Naive thymus-derived CD4-positive, alpha-beta T cell (primary cell): ENCODE results near the gene DOK3. TPM values are rescaled to one million over a fixed set of nuclear protein-coding genes. Genes with fewer than 3 reads are reported as not detected.
A peak's percentile ranks its signal among the peaks of the same experiment; 100 is the strongest.

Experiments used
- ATAC-seq: fragments of 150-1000 bp; cut with Tn5 transposase; 2 replicates; pipeline ENCODE4 v1.10.0; 2021; ENCODE audit warnings: mild to moderate bottlenecking, moderate library complexity
- CTCF ChIA-PET: fragments of 350-600 bp; sonication (Branson Sonifier 250); formaldehyde crosslinking; loops from one replicate; lab custom pipeline; 2021; ENCODE audit warnings: antibody characterized with exemption; lab: Charles Lee
- POLR2A ChIA-PET: fragments of 350-600 bp; sonication (Branson Sonifier 250); formaldehyde crosslinking; loops from one replicate; lab custom pipeline; 2021; ENCODE audit warnings: antibody characterized with exemption, inconsistent platforms; lab: Charles Lee
- DNase-seq, 9 donors: peaks; one replicate each; pipeline versions ENCODE4 v3.0.0 to v3.0.0-alpha.2; 2020 to 2022; ENCODE audit warnings: mixed read lengths in 1 of 9
- H3K27ac ChIP-seq: one replicate; pipeline ENCODE4 v1.7.0; 2013; ENCODE audit warnings: mild to moderate bottlenecking, low read depth, low read length, moderate library complexity
- H3K27me3 ChIP-seq, 2 donors: one replicate each; pipeline ENCODE4 v1.7.0; 2013; ENCODE audit warnings: low read length in 2 of 2, mild to moderate bottlenecking in 2 of 2, moderate library complexity in 2 of 2; ENCODE audit not compliant: control insufficient read depth in 2 of 2, insufficient read depth in 2 of 2
- H3K36me3 ChIP-seq, 3 experiments: 1 replicate in 2 of 3; 2 replicates in 1 of 3; pipeline ENCODE4 v1.7.0; 2013; ENCODE audit warnings: low read length in 3 of 3, mild to moderate bottlenecking in 3 of 3, moderate library complexity in 1 of 3; ENCODE audit not compliant: insufficient read depth in 3 of 3, control insufficient read depth in 2 of 3
- H3K4me1 ChIP-seq, 2 donors: one replicate each; pipeline ENCODE4 v1.7.0; 2013; ENCODE audit warnings: low read length in 2 of 2, mild to moderate bottlenecking in 2 of 2, moderate library complexity in 1 of 2; ENCODE audit not compliant: control insufficient read depth in 2 of 2, insufficient read depth in 2 of 2
- H3K4me3 ChIP-seq: 2 replicates; pipeline ENCODE4 v1.7.0; 2013; ENCODE audit warnings: mild to moderate bottlenecking, low read length
- H3K9me3 ChIP-seq, 3 experiments: 1 replicate in 2 of 3; 2 replicates in 1 of 3; pipeline ENCODE4 v1.7.0; 2013; ENCODE audit warnings: low read length in 3 of 3; ENCODE audit not compliant: control insufficient read depth in 2 of 3
- H3K27ac Mint-ChIP-seq, 9 donors: one replicate each; pipeline ENCODE4 v1.8.0; 2020 to 2022; ENCODE audit warnings: mixed read lengths in 9 of 9, mild to moderate bottlenecking in 8 of 9, moderate library complexity in 5 of 9, inconsistent platforms in 2 of 9
- H3K27me3 Mint-ChIP-seq, 5 donors: one replicate each; pipeline ENCODE4 v1.8.0; 2021 to 2022; ENCODE audit warnings: mixed read lengths in 5 of 5, mild to moderate bottlenecking in 1 of 5
- H3K36me3 Mint-ChIP-seq, 5 donors: one replicate each; pipeline ENCODE4 v1.8.0; 2020 to 2022; ENCODE audit warnings: mixed read lengths in 5 of 5, mild to moderate bottlenecking in 3 of 5, inconsistent platforms in 1 of 5
- H3K4me1 Mint-ChIP-seq, 7 donors: one replicate each; pipeline ENCODE4 v1.8.0; 2020 to 2022; ENCODE audit warnings: mixed read lengths in 7 of 7, mild to moderate bottlenecking in 3 of 7, inconsistent platforms in 1 of 7
- H3K4me3 Mint-ChIP-seq, 10 donors: one replicate each; pipeline ENCODE4 v1.8.0; 2020 to 2022; ENCODE audit warnings: mild to moderate bottlenecking in 10 of 10, mixed read lengths in 10 of 10, moderate library complexity in 6 of 10, inconsistent platforms in 2 of 10
- H3K9me3 Mint-ChIP-seq, 11 donors: one replicate each; pipeline ENCODE4 v1.8.0; 2020 to 2022; ENCODE audit warnings: mixed read lengths in 11 of 11, mild to moderate bottlenecking in 4 of 11, inconsistent platforms in 1 of 11, moderate library complexity in 1 of 11
- intact Hi-C, 2 donors: fragments of 100-400 bp; cut with micrococcal nuclease; formaldehyde crosslinking; loops; one replicate each; pipeline ENCODE4 v1.15.1; 2023
- polyA plus RNA-seq, 2 donors: library from polyadenylated mRNA; unstranded; fragments of 300-500 nt; fragmentation: Illumina TruSeq; gene quantifications; one replicate each; pipeline ENCODE4 v1.2.3, GENCODE V29; 2021
- total RNA-seq, 6 experiments: library from RNA in 5 of 6; stranded (reverse) in 5 of 6; gene quantifications; 1 replicate in 5 of 6; 2 replicates in 1 of 6; pipeline ENCODE4 v1.2.3 and lab custom pipeline; 2021 to 2026

Gene DOK3
- total and polyA plus RNA-seq, 7 experiments from 2014 or later: 0.09 to 67.1 (median 4.0) TPM

DNA sequence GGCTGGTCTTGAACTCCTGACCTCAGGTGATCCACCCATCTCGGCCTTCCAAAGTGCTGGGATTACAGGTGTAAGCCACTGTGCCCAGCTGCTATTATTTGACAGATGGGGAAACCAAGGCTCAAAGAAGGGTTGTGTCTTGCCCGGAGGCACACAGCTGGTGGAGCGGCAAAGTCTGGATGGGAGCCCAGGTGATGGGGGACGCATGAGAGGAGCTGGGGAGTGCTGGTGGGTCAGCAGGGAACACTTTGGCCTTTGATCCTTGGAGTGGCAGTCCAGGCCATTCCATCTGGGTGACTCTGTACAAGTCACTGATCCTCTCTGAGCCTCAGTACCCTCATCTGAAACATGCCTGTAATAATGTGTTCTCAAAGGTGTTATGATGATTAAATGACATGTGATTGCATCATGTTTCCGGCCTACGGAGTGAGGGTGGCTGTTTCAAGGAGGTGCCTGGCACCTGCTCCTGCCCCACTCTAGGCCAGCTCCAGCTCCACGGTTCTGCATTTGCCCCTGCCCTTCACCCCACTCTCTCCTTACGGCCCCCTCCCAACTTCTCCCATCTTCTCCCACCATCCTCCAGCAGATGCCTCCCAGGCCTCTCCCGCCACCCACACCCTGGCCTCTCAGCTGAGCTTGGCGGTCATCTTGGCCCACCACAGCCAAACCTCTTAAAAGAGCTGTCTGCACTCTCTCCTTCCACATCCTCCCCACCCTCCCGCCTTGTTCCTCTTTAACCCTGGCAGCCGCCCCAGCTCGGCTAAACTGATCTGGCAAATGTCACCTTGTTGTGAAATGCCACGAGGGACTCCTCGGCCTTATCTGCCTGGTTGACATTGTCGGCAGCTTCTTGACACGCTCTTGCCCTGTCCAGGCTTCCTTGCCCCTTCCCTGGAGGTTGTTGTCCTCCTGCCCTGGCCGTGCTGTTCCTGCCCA lies 30.6 kb downstream of the DOK3 start:
- Histone ChIP-seq H3K4me1 (peaks cover 0 to 24% of the 10 kb centered on the region in 2 donors), H3K36me3 (no peaks in the 10 kb centered on the region), H3K27me3 (no peaks in the 10 kb centered on the region), H3K4me3 (no peak overlapping the region), H3K27ac (peak overlapping the region; percentile 41), H3K9me3 (no peaks in the 10 kb centered on the region)
- DNase-seq (peak in 5 of 9 donors; percentile 26 to 48 (median 33)), ATAC-seq (peak; percentile 80)
- intact Hi-C loops: loop anchor here in 1 of 2 donors (1.0 to 2.0 kb wide), 2 partner anchors 18 to 24 kb away; partner anchors contain the start of gene PDLIM7
- no peaks in the 10 kb centered on the region for H3K9me3 Mint-ChIP-seq
- ChIA-PET CTCF (interaction anchor here (0.9 to 1.6 kb wide), 3 partner anchors 21 to 74 kb away, joined by 3 to 4 read pairs (median 4); no protein-coding TSS in a partner anchor), POLR2A (interaction anchor here (1.7 kb wide), 1 partner anchor 19 kb away, joined by 5 read pairs; the partner anchor contains the start of gene PDLIM7)
- H3K36me3 Mint-ChIP-seq: peaks cover 0 to 5% (median 0%) of the 10 kb centered on the region in 5 donors
- peak overlapping the region; percentile 82 to 95 (median 90) for H3K27ac Mint-ChIP-seq
- peaks cover 0 to 7% (median 0%) of the 10 kb centered on the region in 5 donors for H3K27me3 Mint-ChIP-seq
- peak overlapping the region in 8 of 10 donors; percentile 7 to 62 (median 32) for H3K4me3 Mint-ChIP-seq
- peaks cover 29 to 47% (median 42%) of the 10 kb centered on the region in 7 donors for H3K4me1 Mint-ChIP-seq

DNA sequence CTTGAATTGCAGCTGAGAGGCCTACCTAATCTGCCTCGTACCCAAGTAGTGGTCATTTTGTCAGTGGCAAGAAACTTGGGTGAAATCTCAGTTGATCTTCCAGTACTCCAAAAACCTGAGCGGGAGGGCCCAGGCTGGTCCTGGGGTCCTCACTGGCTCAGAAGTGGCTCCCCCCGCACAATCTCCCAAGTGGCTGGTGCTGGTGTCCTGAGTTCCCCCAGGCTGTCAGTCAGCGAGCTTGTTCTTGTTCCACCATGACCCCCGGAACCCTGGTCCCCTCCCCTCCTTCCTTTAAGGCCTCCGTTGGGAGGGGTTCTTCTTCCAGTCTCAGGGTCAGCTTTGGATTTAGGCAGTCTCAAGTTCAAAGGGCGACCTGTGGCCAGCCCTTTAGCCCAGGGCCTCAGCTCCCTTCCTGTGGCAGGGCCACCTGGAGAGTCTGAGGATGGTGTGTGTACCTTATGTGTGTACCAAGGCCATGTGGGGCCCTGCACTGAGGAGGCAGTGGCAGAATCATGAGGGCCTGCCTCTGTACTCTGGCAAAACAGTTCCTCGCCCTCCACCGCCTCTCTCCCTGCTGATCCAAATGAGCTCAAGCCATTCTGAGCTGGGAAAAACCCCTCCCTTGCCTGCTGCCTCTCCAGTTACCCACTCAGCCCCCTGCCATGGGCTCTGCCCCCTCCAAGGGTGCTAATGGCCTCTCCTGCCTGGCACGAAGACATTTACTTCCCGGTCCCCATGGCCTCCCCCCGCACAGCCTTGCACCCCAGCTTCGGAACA lies 31.7 kb downstream of the DOK3 start:
- ATAC-seq: no peak
- Mint-ChIP-seq H3K4me1 (peaks cover 31 to 49% (median 44%) of the 10 kb centered on the region in 7 donors), H3K9me3 (no peaks in the 10 kb centered on the region), H3K36me3 (peaks cover 0 to 5% (median 0%) of the 10 kb centered on the region in 5 donors), H3K4me3 (no peak overlapping the region), H3K27ac (peak overlapping the region in 6 of 9 donors; percentile 19 to 93 (median 74)), H3K27me3 (peaks cover 0 to 9% (median 0%) of the 10 kb centered on the region in 5 donors)
- Histone ChIP-seq H3K4me1 (peaks cover 0 to 24% of the 10 kb centered on the region in 2 donors), H3K27ac (no peak overlapping the region), H3K4me3 (no peak overlapping the region), H3K36me3 (no peaks in the 10 kb centered on the region), H3K9me3 (no peaks in the 10 kb centered on the region), H3K27me3 (no peaks in the 10 kb centered on the region)
- CTCF ChIA-PET: interaction anchor here (0.8 to 1.6 kb wide), 4 partner anchors 22 to 73 kb away, joined by 3 to 4 read pairs (median 3); no protein-coding TSS in a partner anchor
- POLR2A ChIA-PET: interaction anchor here (1.4 to 1.7 kb wide), 2 partner anchors 20 to 22 kb away, joined by 4 to 5 read pairs; partner anchors contain the start of gene PDLIM7
- no peak for DNase-seq
- intact Hi-C loops: loop anchor here in 1 of 2 donors (2.0 kb wide), 1 partner anchor 23 kb away; no protein-coding TSS in a partner anchor

DNA sequence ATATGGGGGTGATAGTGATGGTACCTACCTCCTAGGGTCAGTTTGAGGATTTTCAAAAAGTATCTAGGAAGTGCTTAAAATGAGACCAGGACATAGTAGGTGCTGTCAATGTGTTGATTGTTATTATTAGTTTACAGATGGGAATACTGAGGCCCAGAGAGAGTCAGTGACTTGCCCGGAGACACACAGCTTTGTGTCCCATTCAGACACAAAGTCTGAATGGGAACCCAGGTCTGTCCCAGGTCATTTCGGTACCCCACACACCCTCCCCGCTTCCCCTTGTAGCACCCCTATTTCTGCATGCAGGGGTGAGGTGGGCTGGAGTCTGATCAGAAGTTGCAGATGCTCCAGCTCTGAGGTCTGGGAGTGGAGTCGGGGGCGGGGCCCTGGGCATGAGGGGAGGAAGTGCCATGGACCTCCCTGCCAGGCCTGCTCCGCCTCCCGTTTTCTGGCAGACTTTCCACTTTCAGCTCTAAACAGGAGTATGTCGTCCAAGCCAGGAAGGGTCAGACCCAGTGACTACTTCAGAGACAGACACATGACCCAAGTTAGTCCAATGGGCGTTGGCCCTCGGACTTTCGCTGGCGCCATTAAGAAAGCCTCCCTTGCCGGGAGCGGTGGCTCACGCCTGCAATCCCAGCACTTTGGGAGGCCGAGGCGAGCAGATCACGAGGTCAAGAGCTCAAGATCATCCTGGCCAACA lies 32.9 kb downstream of the DOK3 start:
- ATAC-seq: no peak
- Histone ChIP-seq H3K36me3 (no peaks in the 10 kb centered on the region), H3K27ac (no peak overlapping the region), H3K27me3 (no peaks in the 10 kb centered on the region), H3K4me1 (peaks cover 9 to 33% of the 10 kb centered on the region in 2 donors), H3K4me3 (no peak overlapping the region), H3K9me3 (no peaks in the 10 kb centered on the region)
- Mint-ChIP-seq H3K36me3 (peaks cover 0 to 5% (median 0%) of the 10 kb centered on the region in 5 donors), H3K4me3 (peak overlapping the region in 3 of 10 donors; percentile 1 to 51 (median 15)), H3K9me3 (no peaks in the 10 kb centered on the region), H3K27ac (peak overlapping the region in 6 of 9 donors; percentile 7 to 83 (median 52)), H3K4me1 (peaks cover 31 to 52% (median 48%) of the 10 kb centered on the region in 7 donors), H3K27me3 (peaks cover 0 to 9% (median 0%) of the 10 kb centered on the region in 5 donors)
- intact Hi-C loops: no loop called here
- no peak for DNase-seq
- POLR2A ChIA-PET: interaction anchor here (1.4 to 1.5 kb wide), 2 partner anchors 21 to 49 kb away, joined by 3 to 4 read pairs; no protein-coding TSS in a partner anchor
- CTCF ChIA-PET: interaction anchor here (0.8 to 2.6 kb wide), 4 partner anchors 21 to 86 kb away, joined by 3 to 7 read pairs (median 3); no protein-coding TSS in a partner anchor

DNA sequence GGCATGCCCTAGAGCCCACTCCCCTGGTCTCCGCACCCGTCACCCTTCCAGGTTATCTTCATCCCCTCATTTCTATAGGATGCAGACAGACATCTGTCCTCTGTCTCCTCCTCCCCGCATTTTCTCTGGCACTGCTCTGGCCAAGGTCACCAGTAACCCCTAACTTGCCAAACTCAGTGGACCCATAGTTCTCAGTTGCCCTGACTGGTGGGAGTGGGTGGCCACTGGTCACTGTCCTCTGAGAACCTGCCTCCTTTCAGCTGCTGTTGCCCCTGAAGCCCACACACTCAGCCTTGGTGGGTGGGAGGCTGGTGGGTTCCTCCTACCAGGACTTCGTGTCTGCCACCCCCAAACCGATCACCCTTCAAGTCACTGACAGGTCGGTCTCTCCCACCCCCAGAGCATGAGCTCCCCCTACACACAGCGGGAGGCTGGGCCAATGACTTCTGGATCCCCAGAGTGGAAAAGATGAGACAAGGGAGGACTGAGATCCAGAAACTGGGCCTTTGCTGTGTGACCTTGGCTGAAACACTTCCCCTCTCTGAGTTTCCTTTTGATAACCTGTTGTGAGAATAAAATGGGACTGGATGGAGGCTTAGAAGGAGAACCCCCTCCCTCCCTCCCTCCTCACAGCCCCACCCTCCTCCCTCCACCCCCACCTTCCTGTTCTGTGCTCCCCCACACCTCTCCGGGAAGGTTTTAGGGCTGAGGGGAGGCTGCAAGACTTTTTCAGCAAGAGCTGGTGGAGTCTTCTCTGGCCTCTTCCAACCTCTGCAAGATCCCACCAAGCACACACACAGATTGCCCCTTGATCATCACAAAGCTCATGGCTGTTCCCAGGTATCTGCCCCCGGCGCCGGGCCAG lies 33.8 kb downstream of the DOK3 start:
- POLR2A ChIA-PET: interaction anchor here (0.9 to 1.6 kb wide), 4 partner anchors 13 to 48 kb away, joined by 3 to 4 read pairs (median 4); no protein-coding TSS in a partner anchor

More for the DNA sequence above, 33.8 kb downstream of the DOK3 start:
- H3K9me3 Mint-ChIP-seq: no peaks in the 10 kb centered on the region
- ATAC-seq: no peak
- intact Hi-C loops: no loop called here
- peak overlapping the region in 8 of 10 donors; percentile 12 to 82 (median 50) for H3K4me3 Mint-ChIP-seq
- no peaks in the 10 kb centered on the region for H3K27me3 ChIP-seq
- H3K27ac ChIP-seq: no peak overlapping the region
- no peaks in the 10 kb centered on the region for H3K36me3 ChIP-seq
- DNase-seq: no peak
- CTCF ChIA-PET: interaction anchor here (0.6 to 2.6 kb wide), 4 partner anchors 20 to 121 kb away, joined by 3 to 7 read pairs (median 3); no protein-coding TSS in a partner anchor
- H3K36me3 Mint-ChIP-seq: peaks cover 0 to 5% (median 0%) of the 10 kb centered on the region in 5 donors
- H3K4me3 ChIP-seq: no peak overlapping the region
- peaks cover 0 to 9% (median 0%) of the 10 kb centered on the region in 5 donors for H3K27me3 Mint-ChIP-seq
- H3K9me3 ChIP-seq: no peaks in the 10 kb centered on the region
- peaks cover 9 to 33% of the 10 kb centered on the region in 2 donors for H3K4me1 ChIP-seq
- peak overlapping the region in 7 of 9 donors; percentile 7 to 83 (median 50) for H3K27ac Mint-ChIP-seq
- H3K4me1 Mint-ChIP-seq: peaks cover 31 to 58% (median 50%) of the 10 kb centered on the region in 7 donors
